ENCODE measurements around the gene USP16.
A peak's percentile ranks its signal among the peaks of the same experiment; 100 is the strongest.

USP16 gene

DNA sequence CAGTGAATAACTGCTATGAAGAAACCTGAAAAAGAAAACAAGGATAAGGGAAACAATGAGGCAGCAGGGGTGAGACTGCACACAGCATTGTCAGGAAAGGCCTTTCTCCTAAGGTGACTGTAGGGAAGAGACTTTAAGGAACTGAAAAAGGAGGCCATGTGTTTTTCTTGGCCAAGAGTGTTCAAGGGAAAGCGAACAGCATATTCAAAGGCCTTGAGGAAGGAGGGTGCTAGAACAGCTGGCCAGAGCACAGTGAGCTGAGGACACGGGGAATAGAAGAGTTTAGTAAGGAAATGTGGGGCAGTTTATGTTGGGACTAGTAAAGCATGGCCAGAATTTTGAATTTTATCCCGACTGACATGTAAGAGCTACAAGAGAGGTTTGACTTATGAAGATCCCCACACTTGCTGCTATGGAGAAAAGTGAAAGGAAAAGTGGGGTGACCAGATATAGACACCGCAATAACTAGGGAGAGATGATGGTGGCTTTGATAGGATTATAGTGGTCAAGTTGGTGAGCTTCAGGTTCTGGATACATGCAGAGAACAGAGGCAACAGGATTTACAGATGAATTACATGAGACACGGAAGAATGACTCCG, 6.7 kb upstream of the USP16 start:
- Mint-ChIP-seq H3K9me3 (no peaks in the 10 kb centered on the region), H3K36me3 (peaks cover 14% of the 10 kb centered on the region), H3K27ac (peak overlapping the region; percentile 80), H3K4me3 (peak overlapping the region; percentile 71), H3K4me1 (peaks cover 25% of the 10 kb centered on the region)
- no peak for DNase-seq (ENCODE audit: low spot score in 2 of 2)
- no peak for ATAC-seq

GRCh38 chr21:29018540-29018939, 5.9 kb upstream of the USP16 start:
- Mint-ChIP-seq H3K4me3 (peak overlapping the region; percentile 71), H3K4me1 (peaks cover 25% of the 10 kb centered on the region), H3K9me3 (no peaks in the 10 kb centered on the region), H3K27ac (peak overlapping the region; percentile 80), H3K36me3 (peaks cover 14% of the 10 kb centered on the region)
- DNase-seq (ENCODE audit: low spot score in 2 of 2), result no peak
- ATAC-seq, result no peak

- peaks cover 42% of the 10 kb centered on the region for H3K36me3 Mint-ChIP-seq
- peak overlapping the region; percentile 50 for H3K27ac Mint-ChIP-seq
- ATAC-seq (no peak), DNase-seq (ENCODE audit: low spot score in 2 of 2) (no peak)
- peaks cover 50% of the 10 kb centered on the region for H3K4me1 Mint-ChIP-seq
- no peaks in the 10 kb centered on the region for H3K9me3 Mint-ChIP-seq
- peak overlapping the region; percentile 14 for H3K4me3 Mint-ChIP-seq
Measured at GRCh38 chr21:29022166-29022565, 2.3 kb upstream of the USP16 start.

DNA sequence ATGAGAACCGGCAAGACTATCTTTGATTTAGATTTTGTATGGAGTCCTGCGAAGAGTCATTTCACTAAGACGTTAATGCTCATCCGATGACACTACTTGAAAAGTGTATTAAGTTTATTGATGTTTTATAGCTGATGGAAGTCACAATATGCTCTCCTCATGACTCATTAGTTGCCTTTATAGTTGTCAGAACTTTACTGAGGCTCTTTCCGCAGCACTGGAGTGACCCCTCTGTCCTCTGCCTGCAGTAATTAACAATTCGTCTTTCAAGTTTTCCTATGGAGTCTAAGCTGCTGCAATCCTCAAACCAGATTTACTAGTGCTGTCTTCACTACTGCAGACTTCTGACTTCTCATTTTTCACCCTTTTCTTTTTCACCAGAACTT, 853 bp downstream of the USP16 start:
- DNase-seq (ENCODE audit: low spot score in 2 of 2), result no peak
- H3K9me3 Mint-ChIP-seq, result no peaks in the 10 kb centered on the region
- H3K36me3 Mint-ChIP-seq, result peaks cover 32% of the 10 kb centered on the region
- H3K27ac Mint-ChIP-seq, result peak overlapping the region; percentile 97
- peaks cover 37% of the 10 kb centered on the region for H3K4me1 Mint-ChIP-seq
- H3K4me3 Mint-ChIP-seq, result peak overlapping the region; percentile 90
- peak; percentile 41 for ATAC-seq

GRCh38 chr21:29029524-29029923, 5.1 kb downstream of the USP16 start:
- Mint-ChIP-seq H3K27ac (peak overlapping the region; percentile 13), H3K36me3 (peaks cover 24% of the 10 kb centered on the region), H3K9me3 (no peaks in the 10 kb centered on the region), H3K4me1 (peaks cover 28% of the 10 kb centered on the region), H3K4me3 (no peak overlapping the region)
- DNase-seq (ENCODE audit: low spot score in 2 of 2) (no peak), ATAC-seq (no peak)

- Mint-ChIP-seq H3K4me3 (no peak overlapping the region), H3K4me1 (peaks cover 16% of the 10 kb centered on the region), H3K27ac (peak overlapping the region; percentile 13), H3K9me3 (no peaks in the 10 kb centered on the region), H3K36me3 (peaks cover 11% of the 10 kb centered on the region)
- DNase-seq (ENCODE audit: low spot score in 2 of 2) (no peak), ATAC-seq (no peak)
Measured at GRCh38 chr21:29030909-29031308, 6.4 kb downstream of the USP16 start.

DNA sequence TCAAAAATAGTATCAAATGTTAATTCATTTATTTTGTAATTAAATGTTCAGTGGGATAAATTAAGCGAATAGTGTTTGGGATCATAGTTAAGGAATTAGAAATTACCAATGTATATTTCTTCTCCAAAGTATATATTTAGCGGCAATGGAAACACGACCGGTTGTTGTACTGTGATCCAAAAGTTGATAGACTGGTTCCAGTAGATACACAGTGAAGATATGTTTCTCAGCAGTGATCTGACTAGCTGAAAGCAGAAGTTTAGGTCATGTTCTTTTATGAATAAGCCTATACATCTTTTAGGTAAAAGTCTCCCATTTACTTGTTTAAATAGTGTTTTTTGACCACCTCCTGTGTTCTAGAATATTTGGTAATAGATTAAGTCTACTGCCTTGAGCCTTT, 8.8 kb downstream of the USP16 start:
- Mint-ChIP-seq H3K36me3 (no peaks in the 10 kb centered on the region), H3K27ac (peak overlapping the region; percentile 33), H3K9me3 (no peaks in the 10 kb centered on the region)

DNA sequence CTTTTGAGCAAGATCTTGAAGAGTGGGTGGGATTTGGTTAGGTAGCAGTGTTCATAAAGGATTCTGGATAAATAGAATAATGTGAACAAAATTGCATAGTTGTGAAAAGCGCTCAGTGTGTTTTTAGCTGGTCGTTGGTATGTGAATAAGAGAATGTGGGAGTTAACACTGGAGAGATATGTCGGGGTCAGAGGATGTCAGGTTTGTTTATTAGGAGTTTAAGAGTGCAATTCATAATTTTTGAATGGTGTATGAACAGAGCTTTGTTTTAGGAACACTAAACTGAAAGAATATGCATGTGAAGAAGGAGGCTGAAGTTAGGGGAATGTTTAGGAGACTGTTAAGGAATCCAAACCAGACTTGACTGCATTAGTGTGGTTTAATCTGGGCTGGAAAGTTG, 9.4 kb downstream of the USP16 start:
- peak overlapping the region; percentile 33 for H3K27ac Mint-ChIP-seq
- ATAC-seq, result no peak
- peaks cover 12% of the 10 kb centered on the region for H3K4me1 Mint-ChIP-seq
- H3K4me3 Mint-ChIP-seq, result no peak overlapping the region
- H3K9me3 Mint-ChIP-seq, result no peaks in the 10 kb centered on the region
- H3K36me3 Mint-ChIP-seq, result no peaks in the 10 kb centered on the region
- no peak for DNase-seq (ENCODE audit: low spot score in 2 of 2)

More for the DNA sequence above, 8.8 kb downstream of the USP16 start:
- peaks cover 12% of the 10 kb centered on the region for H3K4me1 Mint-ChIP-seq
- ATAC-seq, result no peak
- DNase-seq (ENCODE audit: low spot score in 2 of 2), result no peak
- H3K4me3 Mint-ChIP-seq, result no peak overlapping the region

DNA sequence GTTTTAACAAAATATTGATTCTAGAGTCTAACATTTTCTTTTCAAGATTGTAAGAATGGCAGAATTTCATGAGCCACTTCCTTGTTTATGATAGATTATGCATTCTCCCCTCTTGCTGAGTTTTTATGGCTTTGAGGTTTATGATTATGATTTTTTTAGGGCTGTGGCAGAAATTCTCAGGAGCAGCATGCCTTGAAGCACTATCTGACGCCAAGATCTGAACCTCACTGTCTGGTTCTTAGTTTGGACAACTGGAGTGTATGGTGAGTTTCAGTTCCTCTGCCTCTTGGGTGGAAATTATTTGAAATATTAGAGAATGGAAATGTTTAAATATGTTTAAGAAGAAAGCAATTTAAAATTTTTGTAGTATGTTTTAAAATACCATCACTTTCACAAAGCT, 10.2 kb downstream of the USP16 start:
- no peaks in the 10 kb centered on the region for H3K36me3 Mint-ChIP-seq
- ATAC-seq (no peak), DNase-seq (ENCODE audit: low spot score in 2 of 2) (no peak)
- peaks cover 12% of the 10 kb centered on the region for H3K4me1 Mint-ChIP-seq
- no peaks in the 10 kb centered on the region for H3K9me3 Mint-ChIP-seq
- no peak overlapping the region for H3K27ac Mint-ChIP-seq
- no peak overlapping the region for H3K4me3 Mint-ChIP-seq

- Mint-ChIP-seq H3K4me1 (no peaks in the 10 kb centered on the region), H3K36me3 (no peaks in the 10 kb centered on the region), H3K27ac (no peak overlapping the region), H3K9me3 (no peaks in the 10 kb centered on the region), H3K4me3 (no peak overlapping the region)
- no peak for ATAC-seq
- DNase-seq (ENCODE audit: low spot score in 2 of 2), result no peak
Measured at GRCh38 chr21:29052224-29052623, 27.8 kb downstream of the USP16 start.

DNA sequence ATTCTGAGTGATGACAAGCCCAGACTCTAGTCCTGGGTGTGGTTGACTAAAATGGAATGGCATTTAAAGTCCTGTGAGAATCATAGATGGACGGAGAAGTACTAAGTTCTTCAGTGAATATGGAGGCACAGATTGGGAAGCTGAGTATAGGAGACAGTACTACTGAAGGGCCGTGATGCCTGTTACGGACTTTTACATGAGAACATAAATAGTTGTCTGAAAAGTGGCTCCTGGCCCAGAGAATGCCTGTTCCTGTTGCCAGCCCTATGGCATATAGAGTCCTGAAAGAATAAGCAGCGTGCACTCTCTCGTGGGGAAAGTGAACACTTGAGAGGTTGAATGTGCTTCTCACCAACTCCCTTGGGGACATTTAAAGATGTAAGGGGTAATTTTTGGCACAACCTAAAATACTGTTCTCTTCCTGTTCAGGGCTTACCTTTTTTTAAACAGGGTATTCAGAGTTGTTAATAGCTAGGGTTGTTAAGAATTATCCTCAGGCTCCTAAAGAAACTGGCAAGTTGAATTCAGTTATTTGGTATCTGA, 28.6 kb downstream of the USP16 start:
- no peaks in the 10 kb centered on the region for H3K36me3 Mint-ChIP-seq
- peak overlapping the region; percentile 44 for H3K27ac Mint-ChIP-seq
- H3K4me1 Mint-ChIP-seq, result no peaks in the 10 kb centered on the region
- H3K9me3 Mint-ChIP-seq, result no peaks in the 10 kb centered on the region
- no peak overlapping the region for H3K4me3 Mint-ChIP-seq
- ATAC-seq, result no peak
- DNase-seq (ENCODE audit: low spot score in 2 of 2), result no peak

DNA sequence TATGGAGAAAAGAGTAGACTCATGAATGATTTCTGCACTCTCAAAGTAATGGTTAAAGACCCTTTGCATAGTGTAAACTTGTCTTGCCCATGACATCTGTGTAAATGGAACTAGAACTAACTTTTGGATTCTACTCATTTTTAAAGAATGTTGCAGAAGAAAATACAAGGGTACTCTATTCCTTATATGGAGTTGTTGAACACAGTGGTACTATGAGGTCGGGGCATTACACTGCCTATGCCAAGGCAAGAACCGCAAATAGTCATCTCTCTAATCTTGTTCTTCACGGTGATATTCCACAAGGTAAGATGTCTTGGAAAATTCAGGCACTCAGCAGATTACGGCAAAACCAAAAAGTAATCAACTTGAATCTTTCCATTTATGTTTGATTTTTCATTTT, 29.2 kb downstream of the USP16 start:
- Mint-ChIP-seq H3K27ac (peak overlapping the region; percentile 44), H3K36me3 (no peaks in the 10 kb centered on the region), H3K4me1 (no peaks in the 10 kb centered on the region), H3K4me3 (no peak overlapping the region), H3K9me3 (no peaks in the 10 kb centered on the region)
- DNase-seq (ENCODE audit: low spot score in 2 of 2) (no peak), ATAC-seq (no peak)

GRCh38 chr21:29055080-29055479, 30.6 kb downstream of the USP16 start:
- DNase-seq (ENCODE audit: low spot score in 2 of 2), result no peak
- H3K27ac Mint-ChIP-seq, result peak overlapping the region; percentile 27
- ATAC-seq, result no peak
- H3K4me1 Mint-ChIP-seq, result no peaks in the 10 kb centered on the region
- no peak overlapping the region for H3K4me3 Mint-ChIP-seq
- H3K9me3 Mint-ChIP-seq, result no peaks in the 10 kb centered on the region
- no peaks in the 10 kb centered on the region for H3K36me3 Mint-ChIP-seq

- no peak overlapping the region for H3K27ac Mint-ChIP-seq
- H3K9me3 Mint-ChIP-seq, result no peaks in the 10 kb centered on the region
- H3K36me3 Mint-ChIP-seq, result no peaks in the 10 kb centered on the region
- no peak overlapping the region for H3K4me3 Mint-ChIP-seq
- no peaks in the 10 kb centered on the region for H3K4me1 Mint-ChIP-seq
- DNase-seq (ENCODE audit: low spot score in 2 of 2) (no peak), ATAC-seq (no peak)
Measured at GRCh38 chr21:29056005-29056404, 31.5 kb downstream of the USP16 start.

DNA sequence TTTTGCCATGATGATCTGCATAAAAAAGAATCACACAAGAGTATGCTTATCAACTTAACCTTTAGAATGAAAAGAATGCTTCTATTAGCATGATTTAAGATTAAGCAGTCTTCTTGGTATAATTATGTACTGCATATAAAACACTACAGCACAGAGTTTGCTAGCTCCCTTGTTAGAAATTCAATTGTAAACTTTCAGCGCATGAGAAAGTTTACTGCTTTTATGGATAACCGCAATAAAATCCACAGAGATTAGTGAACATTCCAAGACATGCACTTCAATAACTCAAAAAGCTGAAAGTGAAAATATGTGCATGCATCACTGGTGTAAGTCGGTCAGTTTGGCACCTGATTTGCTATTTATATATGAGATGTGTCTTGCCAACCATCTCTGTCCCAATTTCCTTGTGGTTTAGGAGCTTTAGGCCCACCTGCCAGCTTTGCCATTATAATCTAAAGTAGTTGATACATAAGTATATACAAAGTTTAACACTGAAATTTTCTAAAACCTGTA, 32.1 kb downstream of the USP16 start:
- Mint-ChIP-seq H3K36me3 (no peaks in the 10 kb centered on the region), H3K4me1 (no peaks in the 10 kb centered on the region), H3K4me3 (no peak overlapping the region), H3K27ac (no peak overlapping the region), H3K9me3 (no peaks in the 10 kb centered on the region)
- DNase-seq (ENCODE audit: low spot score in 2 of 2) (no peak), ATAC-seq (no peak)

GRCh38 chr21:29064850-29065481, 40.5 kb downstream of the USP16 start:
- Mint-ChIP-seq H3K4me1 (no peaks in the 10 kb centered on the region), H3K4me3 (no peak overlapping the region), H3K36me3 (no peaks in the 10 kb centered on the region), H3K27ac (no peak overlapping the region), H3K9me3 (no peaks in the 10 kb centered on the region)
- ATAC-seq, result no peak
- DNase-seq (ENCODE audit: low spot score in 2 of 2), result no peak
